Endothelial cell (in vitro differentiated cells): ENCODE data around the gene MFRP. TPM values are rescaled to one million over a fixed set of nuclear protein-coding genes. Genes with fewer than 3 reads are reported as not detected.

Source experiments
- DNase-seq: peaks from one replicate; pipeline ENCODE4 v3.0.0; 2021; ENCODE audit warnings: low spot score
- H3K27ac Mint-ChIP-seq: one replicate; pipeline ENCODE4 v1.8.0; 2021; ENCODE audit warnings: mixed read lengths, inconsistent platforms; ENCODE audit not compliant: unreplicated experiment
- H3K27me3 Mint-ChIP-seq: one replicate; pipeline ENCODE4 v1.8.0; 2021; ENCODE audit warnings: mild to moderate bottlenecking, moderate library complexity, mixed read lengths, inconsistent platforms; ENCODE audit not compliant: unreplicated experiment
- H3K36me3 Mint-ChIP-seq: one replicate; pipeline ENCODE4 v1.8.0; 2021; ENCODE audit warnings: mild to moderate bottlenecking, low read depth, mixed read lengths, inconsistent platforms; ENCODE audit not compliant: unreplicated experiment
- H3K4me1 Mint-ChIP-seq: one replicate; pipeline ENCODE4 v1.8.0; 2021; ENCODE audit warnings: mild to moderate bottlenecking, mixed read lengths, inconsistent platforms; ENCODE audit not compliant: unreplicated experiment
- H3K4me3 Mint-ChIP-seq: one replicate; pipeline ENCODE4 v1.8.0; 2021; ENCODE audit warnings: mild to moderate bottlenecking, mixed read lengths, inconsistent platforms; ENCODE audit not compliant: unreplicated experiment
- H3K9me3 Mint-ChIP-seq: one replicate; pipeline ENCODE4 v1.8.0; 2021; ENCODE audit warnings: mixed read lengths, inconsistent platforms; ENCODE audit not compliant: unreplicated experiment
- total RNA-seq: library from RNA; stranded (reverse); fragmentation: NEBNext Ultra II Directional; extraction: Animal tissue kit (Norgen Biotek cat#: 25700); gene quantifications from one replicate; pipeline ENCODE4 v1.2.1, GENCODE V29; 2021; ENCODE audit not compliant: unreplicated experiment
- TF ChIP-seq, protein P1 (sequence below): fragments of 200-600 bp; sonication (generic); IDR thresholded peaks from one replicate; pipeline ENCODE4 v1.5.0; 2021; ENCODE audit warnings: antibody characterized with exemption; ENCODE audit not compliant: unreplicated experiment

Gene MFRP
- total RNA-seq, 1 donor from 2014 or later, result 0.13 TPM

DNA sequence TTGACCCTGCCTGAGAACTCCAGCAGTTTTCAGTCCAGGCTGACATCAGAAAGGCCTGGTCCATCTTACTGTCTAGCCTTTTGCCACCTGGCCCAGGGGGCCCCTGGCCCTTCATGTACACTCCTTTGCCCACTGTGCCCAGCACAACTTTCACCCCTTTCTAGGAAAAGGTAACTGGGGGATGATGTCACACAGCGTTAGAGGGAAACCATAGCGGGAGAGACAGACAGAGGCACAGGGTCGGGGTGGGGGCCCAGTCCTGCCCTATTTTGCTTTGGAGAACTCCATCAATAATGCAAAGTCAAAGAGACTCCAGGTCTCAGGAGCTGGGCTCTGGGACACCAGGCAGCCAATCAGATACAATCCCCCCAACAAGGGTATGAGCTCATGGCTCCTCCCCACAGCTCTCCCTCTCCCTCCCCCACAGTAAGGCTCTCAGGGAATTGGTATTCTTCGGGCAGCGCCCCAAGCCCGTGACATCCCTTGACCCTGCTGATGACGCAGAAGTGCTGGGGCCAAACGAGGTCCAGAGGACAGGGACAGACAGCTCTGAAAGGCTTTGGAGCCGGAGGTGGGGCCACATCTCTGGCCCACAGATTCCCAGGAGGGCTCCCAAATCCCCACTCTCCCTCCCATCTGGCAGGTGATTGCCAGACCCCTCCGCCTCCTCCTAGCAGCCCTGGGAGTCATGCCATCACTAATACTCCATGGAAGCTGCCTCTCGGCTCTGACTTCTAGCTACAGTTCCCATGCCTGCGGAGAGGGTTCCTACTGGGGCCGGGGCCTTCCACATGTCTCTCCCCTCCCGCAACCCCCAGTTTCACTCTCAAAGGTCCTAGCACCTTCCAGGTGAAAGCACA is 29.1 kb upstream of the MFRP start:
- Mint-ChIP-seq H3K27ac (no peak overlapping the region), H3K4me3 (no peak overlapping the region)
- DNase-seq, result no peak

DNA sequence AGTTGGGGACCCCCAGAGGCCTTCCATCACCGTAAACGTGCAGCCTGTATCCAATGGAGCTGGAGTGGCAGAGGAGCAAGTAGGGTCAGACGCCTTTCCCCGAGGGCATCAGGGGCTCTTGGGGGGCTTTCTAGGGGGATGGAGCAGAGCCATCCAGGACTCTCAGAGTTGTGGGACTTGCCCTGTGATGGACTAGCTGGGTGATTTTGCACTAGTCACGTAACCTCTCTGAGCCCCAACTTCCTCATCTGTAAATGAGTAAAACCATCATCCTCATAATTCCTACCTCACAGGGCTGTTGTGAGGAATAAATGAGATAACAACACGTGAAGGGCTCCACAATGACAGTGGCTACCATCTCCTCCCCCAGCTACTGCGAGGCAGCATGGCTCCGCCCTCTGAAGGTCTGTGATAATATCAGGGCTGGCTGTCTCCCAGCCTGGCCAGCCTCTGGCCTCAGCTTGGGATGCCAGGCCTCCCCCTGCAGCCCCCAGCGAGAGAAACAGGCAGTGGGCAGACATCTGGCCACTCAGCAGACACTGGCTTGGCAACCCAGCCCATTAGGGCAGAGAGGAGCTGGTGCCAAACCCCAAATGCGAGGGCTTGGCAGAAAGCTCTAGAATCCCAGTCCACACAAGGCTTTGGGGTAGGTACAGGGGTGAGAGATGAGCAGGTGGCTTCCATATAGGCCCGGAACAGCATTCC is 28.3 kb upstream of the MFRP start:
- peaks cover 5% of the 10 kb centered on the region for H3K27me3 Mint-ChIP-seq
- no peak overlapping the region for H3K4me3 Mint-ChIP-seq
- TF ChIP-seq, protein P1, sequence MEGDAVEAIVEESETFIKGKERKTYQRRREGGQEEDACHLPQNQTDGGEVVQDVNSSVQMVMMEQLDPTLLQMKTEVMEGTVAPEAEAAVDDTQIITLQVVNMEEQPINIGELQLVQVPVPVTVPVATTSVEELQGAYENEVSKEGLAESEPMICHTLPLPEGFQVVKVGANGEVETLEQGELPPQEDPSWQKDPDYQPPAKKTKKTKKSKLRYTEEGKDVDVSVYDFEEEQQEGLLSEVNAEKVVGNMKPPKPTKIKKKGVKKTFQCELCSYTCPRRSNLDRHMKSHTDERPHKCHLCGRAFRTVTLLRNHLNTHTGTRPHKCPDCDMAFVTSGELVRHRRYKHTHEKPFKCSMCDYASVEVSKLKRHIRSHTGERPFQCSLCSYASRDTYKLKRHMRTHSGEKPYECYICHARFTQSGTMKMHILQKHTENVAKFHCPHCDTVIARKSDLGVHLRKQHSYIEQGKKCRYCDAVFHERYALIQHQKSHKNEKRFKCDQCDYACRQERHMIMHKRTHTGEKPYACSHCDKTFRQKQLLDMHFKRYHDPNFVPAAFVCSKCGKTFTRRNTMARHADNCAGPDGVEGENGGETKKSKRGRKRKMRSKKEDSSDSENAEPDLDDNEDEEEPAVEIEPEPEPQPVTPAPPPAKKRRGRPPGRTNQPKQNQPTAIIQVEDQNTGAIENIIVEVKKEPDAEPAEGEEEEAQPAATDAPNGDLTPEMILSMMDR, result no peak
- H3K9me3 Mint-ChIP-seq, result no peaks in the 10 kb centered on the region
- H3K4me1 Mint-ChIP-seq, result peaks cover 15% of the 10 kb centered on the region
- H3K27ac Mint-ChIP-seq, result no peak overlapping the region
- no peaks in the 10 kb centered on the region for H3K36me3 Mint-ChIP-seq
- no peak for DNase-seq

More for the DNA sequence above, 29.1 kb upstream of the MFRP start:
- no peaks in the 10 kb centered on the region for H3K9me3 Mint-ChIP-seq
- peaks cover 5% of the 10 kb centered on the region for H3K27me3 Mint-ChIP-seq
- TF ChIP-seq, protein P1, result no peak
- H3K4me1 Mint-ChIP-seq, result peaks cover 15% of the 10 kb centered on the region
- H3K36me3 Mint-ChIP-seq, result no peaks in the 10 kb centered on the region

DNA sequence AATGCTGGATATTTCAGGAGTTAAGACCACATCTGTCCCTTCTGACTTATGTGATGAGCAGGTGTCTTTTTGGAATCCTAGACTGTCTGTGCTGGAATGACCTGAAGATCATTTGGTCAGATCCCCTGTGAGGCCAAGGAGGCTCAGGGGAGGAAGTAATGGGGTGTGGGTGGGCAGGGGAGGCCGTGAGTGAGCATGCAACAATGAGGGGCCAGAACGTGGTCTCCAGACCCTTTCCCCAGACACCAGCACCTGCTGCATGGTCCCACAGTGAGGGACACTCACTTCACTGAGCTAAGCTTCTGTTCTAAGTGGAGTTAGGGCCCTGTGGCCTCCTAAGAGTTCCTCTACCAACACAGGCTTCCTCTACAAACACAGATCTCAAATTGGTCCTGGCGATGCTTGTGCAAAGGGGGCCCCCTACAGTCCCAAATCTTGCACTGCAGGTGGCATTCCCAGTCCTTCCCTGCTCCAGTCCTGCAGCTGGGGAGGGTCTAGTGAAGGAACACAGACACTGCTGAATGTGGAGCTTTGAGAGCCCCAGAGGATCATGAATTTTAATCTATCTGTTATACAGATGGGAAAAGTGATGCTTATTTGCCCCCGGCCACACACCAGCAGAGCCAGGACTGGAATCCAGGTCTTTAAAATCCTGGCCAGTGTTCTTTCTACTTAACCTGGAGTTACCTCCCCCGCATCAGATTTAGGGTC is 27.6 kb upstream of the MFRP start:
- no peak overlapping the region for H3K4me3 Mint-ChIP-seq
- no peak overlapping the region for H3K27ac Mint-ChIP-seq
- H3K27me3 Mint-ChIP-seq, result peaks cover 5% of the 10 kb centered on the region
- H3K36me3 Mint-ChIP-seq, result no peaks in the 10 kb centered on the region
- peak; percentile 90 for DNase-seq
- TF ChIP-seq, protein P1, result peak; percentile 76
- no peaks in the 10 kb centered on the region for H3K9me3 Mint-ChIP-seq
- H3K4me1 Mint-ChIP-seq, result peaks cover 16% of the 10 kb centered on the region

DNA sequence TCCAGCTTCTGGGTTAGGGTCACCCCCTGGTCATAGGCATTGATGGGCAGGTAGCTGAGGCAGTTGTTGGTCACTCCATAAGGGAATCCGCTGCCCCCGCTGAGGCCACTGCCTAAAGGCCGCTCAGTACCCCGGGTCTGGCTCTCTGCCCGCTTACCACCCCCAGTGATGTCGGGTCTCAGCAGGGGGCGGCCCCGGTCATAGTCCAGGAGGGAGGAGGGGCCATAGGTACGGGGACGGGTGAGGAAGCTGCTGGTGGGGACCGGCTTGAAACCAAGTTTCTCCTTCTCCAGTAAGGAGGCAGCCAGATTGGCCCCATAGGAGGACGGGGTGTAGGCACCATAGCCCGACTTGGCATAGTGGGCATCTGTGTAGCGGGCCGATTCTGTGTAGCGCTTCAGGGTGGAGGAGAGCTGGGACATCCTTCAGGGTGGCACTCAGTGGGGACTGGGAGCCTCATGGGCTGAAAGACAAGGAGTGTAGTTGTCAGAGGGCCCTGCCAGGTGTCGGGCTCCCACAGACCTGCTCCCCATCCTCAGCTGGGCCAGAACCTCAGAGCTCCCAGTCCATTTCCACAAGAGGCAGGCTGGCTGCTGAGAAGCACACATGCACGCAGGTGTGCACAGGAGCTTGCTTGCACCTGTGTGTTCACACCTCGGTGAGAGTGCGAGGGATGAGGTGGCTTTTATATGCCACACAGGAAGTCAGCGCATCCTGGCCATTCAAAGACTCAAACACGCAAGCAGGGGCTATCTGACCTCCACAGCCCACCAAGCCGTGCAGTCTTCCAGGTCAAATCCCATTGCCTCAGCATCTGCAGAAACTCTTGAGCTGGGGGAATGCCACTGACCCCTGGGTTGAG is 26.8 kb upstream of the MFRP start:
- no peaks in the 10 kb centered on the region for H3K9me3 Mint-ChIP-seq
- no peak for DNase-seq
- TF ChIP-seq, protein P1, result no peak
- no peak overlapping the region for H3K27ac Mint-ChIP-seq
- peaks cover 5% of the 10 kb centered on the region for H3K27me3 Mint-ChIP-seq
- no peak overlapping the region for H3K4me3 Mint-ChIP-seq
- no peaks in the 10 kb centered on the region for H3K36me3 Mint-ChIP-seq
- peaks cover 11% of the 10 kb centered on the region for H3K4me1 Mint-ChIP-seq
